Esophagus squamous epithelium (tissue), 4 donors: ENCODE measurements around the gene ETNK1.

ENCODE experiments used
- CTCF ChIP-seq, 6 experiments: fragments of 450-650 bp in 4 of 6; fragments of 200-600 bp in 2 of 6; sonication (generic) in 2 of 6; IDR thresholded peaks; one replicate each; pipeline ENCODE4 v1.5.1; 2016 to 2019; ENCODE audit warnings: antibody characterized with exemption in 6 of 6, mild to moderate bottlenecking in 4 of 6, moderate library complexity in 4 of 6
- POLR2A ChIP-seq, 4 donors: fragments of 450-650 bp; IDR thresholded peaks; one replicate each; pipeline ENCODE4 v1.6.1; 2017; ENCODE audit warnings: antibody characterized with exemption in 4 of 4, mild to moderate bottlenecking in 4 of 4, moderate library complexity in 3 of 4

DNA sequence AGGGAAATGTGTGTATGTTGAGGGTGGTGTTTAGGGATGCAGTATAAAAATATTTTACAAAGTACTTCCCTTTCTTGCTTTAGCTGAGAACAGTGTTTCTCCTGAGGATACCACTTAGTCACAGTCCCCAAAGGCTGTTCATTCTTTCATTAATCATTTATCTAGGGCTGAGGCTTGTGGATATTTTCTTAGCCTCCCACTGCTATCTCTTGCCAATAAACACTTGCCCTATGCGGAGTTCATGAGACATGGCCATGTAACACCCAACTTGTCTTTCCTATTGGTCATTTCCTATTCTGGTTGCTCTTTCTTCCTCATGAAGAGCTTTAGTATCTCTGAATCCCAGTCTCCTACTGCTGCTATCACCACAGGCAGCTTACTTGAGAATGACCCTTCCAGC is 75.1 kb downstream of the ETNK1 start:
- TF ChIP-seq POLR2A (IDR thresholded peaks at IDR 0.05) (no peak), CTCF (IDR thresholded peaks at IDR 0.05) (no peak)
